ENCODE data around the gene KSR2. TPM values are rescaled to one million over a fixed set of nuclear protein-coding genes. Genes with fewer than 3 reads are reported as not detected.

The KSR2 gene
- total RNA-seq, 2 donors from 2014 or later: 0.66 to 1.0 TPM

DNA sequence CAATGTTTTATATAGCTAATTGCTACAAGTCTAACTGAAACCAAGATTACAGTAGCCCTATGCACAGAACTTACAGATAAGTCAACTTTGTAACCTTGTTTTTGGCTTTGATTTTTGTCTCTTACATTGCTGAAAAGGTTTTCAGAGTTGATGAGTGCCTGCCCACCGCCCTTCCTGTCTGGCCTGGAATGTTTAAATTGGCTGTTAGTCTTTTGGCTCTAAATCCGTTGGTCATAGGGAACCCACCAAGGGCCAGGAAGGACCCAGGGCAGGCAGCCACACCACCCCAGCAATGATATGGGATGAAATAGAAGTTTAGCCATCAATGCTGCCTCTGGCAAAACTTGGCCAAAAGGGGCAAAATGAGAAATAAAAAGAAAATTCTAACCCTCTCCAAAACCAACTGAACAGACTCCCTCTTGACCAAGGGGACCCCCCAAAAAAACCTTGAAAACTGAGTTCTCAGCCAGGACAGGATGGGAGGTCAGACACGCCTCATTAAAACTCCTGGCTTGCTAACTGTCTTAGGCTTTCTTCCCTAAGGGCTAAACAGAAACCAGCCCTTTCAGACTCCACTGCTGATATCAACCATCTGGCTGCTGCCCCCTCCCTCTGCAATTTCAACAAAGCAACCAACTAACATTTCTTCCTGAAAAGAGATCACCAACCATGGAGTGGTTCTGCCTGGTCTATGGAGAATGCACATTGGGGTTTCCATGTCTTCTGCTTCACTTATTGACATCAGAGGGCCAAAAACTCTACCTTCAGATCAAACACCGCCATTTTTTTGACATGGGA is 365.3 kb downstream of the KSR2 start:
- WGBS, 2 donors: 71 to 81% methylated on average over 3 to 4 of the region's 4 CpGs
- intact Hi-C loops (cut with DNase I): no loop called here
- Histone ChIP-seq H3K27me3 (no peaks in the 10 kb centered on the region), H3K4me3 (no peak overlapping the region), H3K27ac (no peak overlapping the region), H3K4me1 (peaks cover 4% of the 10 kb centered on the region), H3K9me3 (no peaks in the 10 kb centered on the region), H3K36me3 (replicated peaks in 1 of 2; ENCODE audit: insufficient read depth in 1 of 2, low read depth in 2 of 2) (no peaks in the 10 kb centered on the region)
- ATAC-seq (no peak), DNase-seq (no peak)
- TF ChIP-seq POLR2A (IDR thresholded peaks at IDR 0.05) (no peak), CTCF (IDR thresholded peaks at IDR 0.05) (no peak)

- Histone ChIP-seq H3K27me3 (no peaks in the 10 kb centered on the region), H3K9me3 (no peaks in the 10 kb centered on the region), H3K36me3 (replicated peaks in 1 of 2; ENCODE audit: insufficient read depth in 1 of 2, low read depth in 2 of 2) (no peaks in the 10 kb centered on the region), H3K4me3 (no peak overlapping the region), H3K27ac (peak overlapping the region; percentile 25 to 72 (median 56)), H3K4me1 (peaks cover 4% of the 10 kb centered on the region)
- DNase-seq (peak; percentile 23 to 49 (median 32)), ATAC-seq (peak; percentile 93)
- 64 to 76% methylated on average over 5 of the region's 5 CpGs for WGBS, 2 donors
- intact Hi-C loops (cut with DNase I): no loop called here
- TF ChIP-seq CTCF (IDR thresholded peaks at IDR 0.05): no peak
- TF ChIP-seq POLR2A (IDR thresholded peaks at IDR 0.05): no peak
These were observed 368.9 kb downstream of the KSR2 start for GRCh38 chr12:117599849-117600248.

- ATAC-seq (no peak), DNase-seq (peak in 1 of 4 donors; percentile 6)
- 63 to 66% methylated on average over 6 of the region's 6 CpGs for WGBS, 2 donors
- Histone ChIP-seq H3K4me1 (peaks cover 4% of the 10 kb centered on the region), H3K36me3 (replicated peaks in 1 of 2; ENCODE audit: insufficient read depth in 1 of 2, low read depth in 2 of 2) (no peaks in the 10 kb centered on the region), H3K9me3 (no peaks in the 10 kb centered on the region), H3K27ac (no peak overlapping the region), H3K4me3 (no peak overlapping the region), H3K27me3 (no peaks in the 10 kb centered on the region)
- TF ChIP-seq CTCF (IDR thresholded peaks at IDR 0.05): no peak
- TF ChIP-seq POLR2A (IDR thresholded peaks at IDR 0.05): no peak
- intact Hi-C loops (cut with DNase I): no loop called here
These were observed 371.8 kb downstream of the KSR2 start for GRCh38 chr12:117596968-117597367.

DNA sequence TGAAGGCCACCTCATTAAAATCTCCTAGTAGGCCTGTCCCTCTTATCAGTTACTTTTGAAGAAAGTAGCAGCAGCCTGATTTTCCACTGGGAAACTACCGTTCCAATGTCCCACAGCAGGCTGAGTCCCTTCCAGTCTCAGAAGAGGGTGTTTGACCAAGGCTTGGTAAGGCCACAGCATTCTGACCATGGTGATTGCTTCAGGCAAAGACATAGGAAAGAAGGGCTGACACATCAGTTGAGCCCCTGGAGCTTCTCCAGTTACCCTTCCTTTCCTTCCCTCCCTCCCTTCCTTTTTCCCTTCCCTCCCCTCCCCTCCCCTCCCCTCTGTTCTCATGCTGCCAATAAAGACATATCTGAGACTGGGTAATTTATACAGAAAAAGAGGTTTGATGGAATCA is 373.0 kb downstream of the KSR2 start:
- ATAC-seq (no peak), DNase-seq (no peak)
- Histone ChIP-seq H3K27me3 (no peaks in the 10 kb centered on the region), H3K9me3 (no peaks in the 10 kb centered on the region), H3K36me3 (replicated peaks in 1 of 2; ENCODE audit: insufficient read depth in 1 of 2, low read depth in 2 of 2) (no peaks in the 10 kb centered on the region), H3K4me1 (peaks cover 4% of the 10 kb centered on the region), H3K27ac (no peak overlapping the region), H3K4me3 (no peak overlapping the region)
- TF ChIP-seq CTCF (IDR thresholded peaks at IDR 0.05): no peak
- TF ChIP-seq POLR2A (IDR thresholded peaks at IDR 0.05): no peak
- intact Hi-C loops (cut with DNase I): no loop called here
- WGBS, 2 donors: 69 to 88% methylated on average over 1 of the region's 1 CpG

DNA sequence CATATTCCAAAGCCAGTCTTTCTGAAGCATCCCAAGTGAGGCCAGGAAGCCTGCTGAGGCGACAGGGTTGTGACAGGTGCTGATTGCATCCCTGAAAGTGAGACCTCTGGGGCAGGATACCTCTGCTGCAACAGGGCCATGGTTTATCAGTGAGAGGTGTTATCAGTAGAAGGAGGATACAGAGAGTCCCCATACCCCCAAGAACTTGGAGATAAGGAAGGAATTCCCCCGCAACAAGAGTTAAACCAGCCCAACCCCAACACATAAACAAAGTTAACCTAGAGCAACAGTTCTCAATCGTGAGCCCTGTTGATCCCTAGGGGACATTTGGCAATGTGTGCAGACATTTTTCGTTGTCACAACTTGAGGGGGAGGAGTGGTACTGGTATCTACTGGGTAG is 374.3 kb downstream of the KSR2 start:
- DNase-seq: no peak
- WGBS, 2 donors: 49 to 51% methylated on average over 3 to 4 of the region's 4 CpGs
- Histone ChIP-seq H3K9me3 (no peaks in the 10 kb centered on the region), H3K27me3 (no peaks in the 10 kb centered on the region), H3K27ac (no peak overlapping the region), H3K4me1 (no peaks in the 10 kb centered on the region), H3K4me3 (no peak overlapping the region), H3K36me3 (replicated peaks in 1 of 2; ENCODE audit: insufficient read depth in 1 of 2, low read depth in 2 of 2) (no peaks in the 10 kb centered on the region)
- TF ChIP-seq POLR2A (IDR thresholded peaks at IDR 0.05): no peak
- no peak for TF ChIP-seq CTCF (IDR thresholded peaks at IDR 0.05)
- intact Hi-C loops (cut with DNase I): loop anchor here (5.0 kb wide), 1 partner anchor 232 kb away; the partner anchor contains the start of gene NOS1
- no peak for ATAC-seq
